CD4-positive, alpha-beta T cell treated with Interleukin-17A for 1 hour (primary cell): ENCODE results near the gene KCNV2.
"Not testable (repeated sequence)": the region's sequence is repeated elsewhere in the genome, so short reads cannot be mapped to it uniquely, and the experiment has no call there.

Experiments used
- DNase-seq: peaks from one replicate; pipeline ENCODE4 v3.0.0-alpha.2; 2020

KCNV2 gene

GRCh38 chr9:2717385-2717784, at the start of gene KCNV2:
Gene KCNV2 (plus strand): TSS chr9:2717510. CDS start chr9:2717740, 230 bp downstream.
- no peak for DNase-seq

- DNase-seq, result no peak
These were observed 44.1 kb upstream of the KCNV2 start for GRCh38 chr9:2673161-2673560.

GRCh38 chr9:2674141-2674824, 43.0 kb upstream of the KCNV2 start:
- no peak for DNase-seq

GRCh38 chr9:2675834-2676233, 41.5 kb upstream of the KCNV2 start:
- no peak for DNase-seq

- no peak for DNase-seq
These were observed 40.8 kb upstream of the KCNV2 start for GRCh38 chr9:2676466-2676865.

- DNase-seq, result no peak
These were observed 39.1 kb upstream of the KCNV2 start for GRCh38 chr9:2677915-2678889.

- no peak for DNase-seq
These were observed 38.3 kb upstream of the KCNV2 start for GRCh38 chr9:2679011-2679410.

GRCh38 chr9:2681981-2682380, 35.3 kb upstream of the KCNV2 start:
- DNase-seq, result no peak

- no peak for DNase-seq
These were observed 30.4 kb upstream of the KCNV2 start for GRCh38 chr9:2686911-2687310.

GRCh38 chr9:2688636-2689035, 28.7 kb upstream of the KCNV2 start:
- no peak for DNase-seq

- DNase-seq, result no peak
These were observed 26.1 kb upstream of the KCNV2 start for GRCh38 chr9:2691212-2691611.

GRCh38 chr9:2691626-2692025, 25.7 kb upstream of the KCNV2 start:
- DNase-seq, result no peak

- DNase-seq, result no peak
These were observed 24.3 kb upstream of the KCNV2 start for GRCh38 chr9:2693056-2693455.

GRCh38 chr9:2697492-2697891, 19.8 kb upstream of the KCNV2 start:
- DNase-seq, result no peak

GRCh38 chr9:2700398-2700797, 16.9 kb upstream of the KCNV2 start:
- DNase-seq, result no peak

- no peak for DNase-seq
These were observed 16.3 kb upstream of the KCNV2 start for GRCh38 chr9:2700909-2701550.

- no peak for DNase-seq
These were observed 12.8 kb upstream of the KCNV2 start for GRCh38 chr9:2704504-2704903.

GRCh38 chr9:2707256-2707655, 10.1 kb upstream of the KCNV2 start:
- DNase-seq, result not testable (repeated sequence)

- DNase-seq, result no peak
These were observed 7.6 kb upstream of the KCNV2 start for GRCh38 chr9:2709645-2710101.

GRCh38 chr9:2711716-2712115, 5.6 kb upstream of the KCNV2 start:
- no peak for DNase-seq

- no peak for DNase-seq
These were observed 839 bp downstream of the KCNV2 start for GRCh38 chr9:2718001-2718697.

- no peak for DNase-seq
These were observed 1.4 kb downstream of the KCNV2 start for GRCh38 chr9:2718698-2719033.

GRCh38 chr9:2720179-2720654, 2.9 kb downstream of the KCNV2 start:
- DNase-seq, result no peak
